HepG2 (cell line): ENCODE measurements around the gene ATXN2. TPM values are rescaled to one million over a fixed set of nuclear protein-coding genes. Genes with fewer than 3 reads are reported as not detected.

Experiments used
- ARNT2 ChIP-seq: sonication (generic); formaldehyde crosslinking; IDR thresholded peaks from 2 replicates; pipeline ENCODE4 v1.8.0; 2022; ENCODE audit warnings: mild to moderate bottlenecking, low read depth, missing genetic modification reagents, moderate library complexity
- ESRRA ChIP-seq: sonication (generic); formaldehyde crosslinking; IDR thresholded peaks from 2 replicates; pipeline ENCODE4 v1.5.1; 2020; ENCODE audit warnings: mild to moderate bottlenecking, low read depth, missing genetic modification reagents
- FOXJ3 ChIP-seq: sonication (generic); formaldehyde crosslinking; IDR thresholded peaks from 2 replicates; pipeline ENCODE4 v1.4.0; 2020; ENCODE audit warnings: missing genetic modification reagents, mild to moderate bottlenecking, borderline replicate concordance
- FOXK1 ChIP-seq: sonication (generic); formaldehyde crosslinking; IDR thresholded peaks from 2 replicates; pipeline ENCODE4 v1.4.0; 2020; ENCODE audit warnings: low read depth, missing genetic modification reagents, borderline replicate concordance
- KDM5B ChIP-seq: sonication (generic); formaldehyde crosslinking; IDR thresholded peaks from 2 replicates; pipeline ENCODE4 v1.4.0; 2020; ENCODE audit warnings: missing genetic modification reagents, mild to moderate bottlenecking, borderline replicate concordance
- KLF12 ChIP-seq: sonication (generic); formaldehyde crosslinking; IDR thresholded peaks from 2 replicates; pipeline ENCODE4 v1.4.0; 2020; ENCODE audit warnings: missing genetic modification reagents, borderline replicate concordance
- MBD4 ChIP-seq: IDR thresholded peaks from 2 replicates; pipeline ENCODE4 v1.6.1; 2012; ENCODE audit warnings: low read length, inconsistent platforms, borderline replicate concordance
- NFATC3 ChIP-seq: sonication (generic); formaldehyde crosslinking; IDR thresholded peaks from 2 replicates; pipeline ENCODE4 v1.5.1; 2020; ENCODE audit warnings: mild to moderate bottlenecking, missing genetic modification reagents
- NKX3-1 ChIP-seq: sonication (generic); formaldehyde crosslinking; IDR thresholded peaks from 2 replicates; pipeline ENCODE4 v1.5.0; 2020; ENCODE audit warnings: missing genetic modification reagents
- NONO ChIP-seq, 2 experiments: fragments of 450-650 bp in 1 of 2; sonication (generic) in 1 of 2; formaldehyde crosslinking in 1 of 2; IDR thresholded peaks in 1 of 2; conservative IDR thresholded peaks in 1 of 2; 2 replicates each; pipeline versions ENCODE4 v1.6.1 to v1.8.0; 2017 to 2022; ENCODE audit warnings: mild to moderate bottlenecking in 1 of 2, missing genetic modification reagents in 1 of 2, moderate library complexity in 1 of 2
- REXO4 ChIP-seq: sonication (generic); formaldehyde crosslinking; IDR thresholded peaks from 2 replicates; pipeline ENCODE4 v1.8.0; 2022; ENCODE audit warnings: missing genetic modification reagents, mild to moderate bottlenecking, borderline replicate concordance
- SIN3B ChIP-seq: fragments of 150-350 bp; IDR thresholded peaks from 2 replicates; pipeline ENCODE4 v1.6.1; 2014; ENCODE audit warnings: low read length
- SRSF1 ChIP-seq: fragments of 200-400 bp; formaldehyde crosslinking; optimal IDR thresholded peaks from 2 replicates; pipeline ENCODE3; 2017; ENCODE audit warnings: mild to moderate bottlenecking, low read depth, low read length, moderate library complexity
- ZBTB20 ChIP-seq: sonication (generic); formaldehyde crosslinking; IDR thresholded peaks from 2 replicates; pipeline ENCODE4 v1.8.1; 2023; ENCODE audit warnings: missing genetic modification reagents, low read depth, mild to moderate bottlenecking, borderline replicate concordance
- ZFP36L1 ChIP-seq: sonication (generic); formaldehyde crosslinking; IDR thresholded peaks from 2 replicates; pipeline ENCODE4 v1.8.0; 2022; ENCODE audit warnings: mild to moderate bottlenecking, missing genetic modification reagents, moderate library complexity
- ZNF235 ChIP-seq: sonication (generic); formaldehyde crosslinking; IDR thresholded peaks from 2 replicates; pipeline ENCODE4 v1.8.1; 2023; ENCODE audit warnings: mild to moderate bottlenecking, missing genetic modification reagents, borderline replicate concordance
- ZNF343 ChIP-seq: sonication (generic); formaldehyde crosslinking; IDR thresholded peaks from 2 replicates; pipeline ENCODE4 v1.4.0; 2020; ENCODE audit warnings: mild to moderate bottlenecking, missing genetic modification reagents
- ZNF564 ChIP-seq: sonication (generic); formaldehyde crosslinking; IDR thresholded peaks from 2 replicates; pipeline ENCODE4 v1.8.1; 2023; ENCODE audit warnings: mild to moderate bottlenecking, missing genetic modification reagents
- ZZZ3 ChIP-seq: sonication (generic); formaldehyde crosslinking; IDR thresholded peaks from 2 replicates; pipeline ENCODE4 v1.4.0; 2020; ENCODE audit warnings: missing genetic modification reagents, mild to moderate bottlenecking, borderline replicate concordance
- polyA plus RNA-seq, 8 experiments: library from polyadenylated mRNA; depleted of rRNA in 3 of 8; stranded (reverse) in 7 of 8; unstranded in 1 of 8; fragments of >200 nt; fragmentation: Illumina TruSeq in 4 of 8; extraction: Trizol in 4 of 8; gene quantifications; 2 replicates each; pipeline versions ENCODE4 v1.2.1 to v1.2.3, GENCODE V29; 2011 to 2016; ENCODE audit warnings: low read depth in 4 of 8, missing spikeins in 1 of 8, mixed read lengths in 1 of 8; ENCODE audit not compliant: insufficient read depth in 1 of 8
- total RNA-seq, 5 experiments: library from RNA; depleted of rRNA; stranded (reverse); fragments of >200 nt; fragmentation: Illumina TruSeq; extraction: Trizol; gene quantifications; 2 replicates each; pipeline ENCODE4 v1.2.3, GENCODE V29; 2016; ENCODE audit warnings: low read depth in 1 of 5
- TF ChIP-seq, protein P1 (sequence below): IDR thresholded peaks from 2 replicates; pipeline ENCODE4 v1.6.1; 2016
- TF ChIP-seq, protein P2 (sequence below): sonication (generic); formaldehyde crosslinking; IDR thresholded peaks from 2 replicates; pipeline ENCODE4 v1.8.1; 2023; ENCODE audit warnings: mild to moderate bottlenecking, missing genetic modification reagents
- TF ChIP-seq, protein P3 (sequence below): sonication (generic); formaldehyde crosslinking; IDR thresholded peaks from 2 replicates; pipeline ENCODE4 v1.5.0; 2020; ENCODE audit warnings: mild to moderate bottlenecking, missing genetic modification reagents
- TF ChIP-seq, protein P4 (sequence below): sonication (generic); formaldehyde crosslinking; IDR thresholded peaks from 2 replicates; pipeline ENCODE4 v1.5.0; 2020; ENCODE audit warnings: mild to moderate bottlenecking, missing genetic modification reagents, moderate library complexity
- TF ChIP-seq, protein P5 (sequence below): sonication (generic); formaldehyde crosslinking; conservative IDR thresholded peaks from 2 replicates; pipeline ENCODE4 v1.8.1; 2023; ENCODE audit warnings: missing genetic modification reagents

The ATXN2 gene
- total and polyA plus RNA-seq, 2 of the 13 experiments (the other 11 are each of a cell fraction or from before 2014, with no cell fraction given): 18.1 to 27.1 TPM

DNA sequence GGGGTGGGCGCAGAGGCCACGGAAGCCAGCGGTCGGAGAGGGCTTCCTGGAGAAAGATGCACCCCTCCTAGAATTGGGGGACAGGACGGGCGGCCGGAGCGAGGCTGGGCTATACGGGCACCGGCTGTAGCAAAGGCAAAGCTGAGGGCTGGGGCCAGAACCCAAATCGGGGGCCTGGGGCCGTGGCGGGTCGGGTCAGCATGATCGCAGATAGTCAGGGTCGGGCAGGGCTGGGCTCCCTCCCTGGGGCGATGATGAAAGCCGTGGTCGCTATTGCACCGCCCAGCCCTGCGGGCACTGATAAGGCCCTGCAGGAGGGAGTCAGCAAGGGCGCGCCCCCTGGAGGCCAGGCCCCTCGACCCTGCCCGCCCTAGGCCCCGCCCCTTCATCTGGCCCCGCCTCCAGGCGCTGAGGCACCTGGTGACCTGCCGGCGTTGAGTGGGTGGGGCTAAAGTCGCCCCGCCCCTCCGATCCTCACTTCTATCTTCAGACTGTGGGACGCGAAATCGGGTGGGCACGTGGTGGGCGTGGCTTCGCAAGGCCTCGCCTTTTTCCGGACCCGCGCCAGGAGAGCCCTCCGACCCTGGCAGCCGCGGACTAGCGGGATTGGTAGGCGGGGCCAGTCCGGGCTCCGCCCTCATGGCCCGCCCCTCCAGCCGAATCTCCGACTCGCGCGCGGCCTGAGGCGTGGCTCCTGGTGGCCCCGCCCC lies 193.8 kb downstream of the ATXN2 start (continued):
- TF ChIP-seq, protein P1, sequence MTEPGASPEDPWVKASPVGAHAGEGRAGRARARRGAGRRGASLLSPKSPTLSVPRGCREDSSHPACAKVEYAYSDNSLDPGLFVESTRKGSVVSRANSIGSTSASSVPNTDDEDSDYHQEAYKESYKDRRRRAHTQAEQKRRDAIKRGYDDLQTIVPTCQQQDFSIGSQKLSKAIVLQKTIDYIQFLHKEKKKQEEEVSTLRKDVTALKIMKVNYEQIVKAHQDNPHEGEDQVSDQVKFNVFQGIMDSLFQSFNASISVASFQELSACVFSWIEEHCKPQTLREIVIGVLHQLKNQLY (CRISPR knock-in tag): no peak
- TF ChIP-seq REXO4 (CRISPR knock-in tag) (no peak), ZNF343 (CRISPR knock-in tag) (no peak), KLF12 (peak; percentile 57; the same call in 1 of the 2 replicates), ZNF564 (CRISPR knock-in tag) (no peak), ZFP36L1 (CRISPR knock-in tag) (peak; percentile 96; the same call in 1 of the 2 replicates), ZBTB20 (CRISPR knock-in tag) (0 out of 2 replicates have a peak, but pooled peaks have one; percentile 39), MBD4 (no peak), FOXJ3 (no peak), SRSF1 (no peak), NFATC3 (CRISPR knock-in tag) (no peak), FOXK1 (CRISPR knock-in tag) (no peak), ESRRA (CRISPR knock-in tag) (no peak), ZZZ3 (no peak), SIN3B (no peak), KDM5B (CRISPR knock-in tag) (no peak; the same call in 1 of the 2 replicates), ZNF235 (CRISPR knock-in tag) (no peak), ARNT2 (CRISPR knock-in tag) (peak; percentile 69), NONO (IDR thresholded peaks at IDR 0.05) (no peak), NONO (CRISPR knock-in tag; conservative IDR thresholded peaks at IDR 0.05) (no peak; the same call in 1 of the 2 replicates), NKX3-1 (CRISPR knock-in tag) (no peak)
- TF ChIP-seq, protein P2, sequence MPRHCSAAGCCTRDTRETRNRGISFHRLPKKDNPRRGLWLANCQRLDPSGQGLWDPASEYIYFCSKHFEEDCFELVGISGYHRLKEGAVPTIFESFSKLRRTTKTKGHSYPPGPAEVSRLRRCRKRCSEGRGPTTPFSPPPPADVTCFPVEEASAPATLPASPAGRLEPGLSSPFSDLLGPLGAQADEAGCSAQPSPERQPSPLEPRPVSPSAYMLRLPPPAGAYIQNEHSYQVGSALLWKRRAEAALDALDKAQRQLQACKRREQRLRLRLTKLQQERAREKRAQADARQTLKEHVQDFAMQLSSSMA (CRISPR knock-in tag): 0 out of 2 replicates have a peak, but pooled peaks have one; percentile 39
- TF ChIP-seq, protein P3, sequence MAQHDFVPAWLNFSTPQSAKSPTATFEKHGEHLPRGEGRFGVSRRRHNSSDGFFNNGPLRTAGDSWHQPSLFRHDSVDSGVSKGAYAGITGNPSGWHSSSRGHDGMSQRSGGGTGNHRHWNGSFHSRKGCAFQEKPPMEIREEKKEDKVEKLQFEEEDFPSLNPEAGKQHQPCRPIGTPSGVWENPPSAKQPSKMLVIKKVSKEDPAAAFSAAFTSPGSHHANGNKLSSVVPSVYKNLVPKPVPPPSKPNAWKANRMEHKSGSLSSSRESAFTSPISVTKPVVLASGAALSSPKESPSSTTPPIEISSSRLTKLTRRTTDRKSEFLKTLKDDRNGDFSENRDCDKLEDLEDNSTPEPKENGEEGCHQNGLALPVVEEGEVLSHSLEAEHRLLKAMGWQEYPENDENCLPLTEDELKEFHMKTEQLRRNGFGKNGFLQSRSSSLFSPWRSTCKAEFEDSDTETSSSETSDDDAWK: no peak
- TF ChIP-seq, protein P4, sequence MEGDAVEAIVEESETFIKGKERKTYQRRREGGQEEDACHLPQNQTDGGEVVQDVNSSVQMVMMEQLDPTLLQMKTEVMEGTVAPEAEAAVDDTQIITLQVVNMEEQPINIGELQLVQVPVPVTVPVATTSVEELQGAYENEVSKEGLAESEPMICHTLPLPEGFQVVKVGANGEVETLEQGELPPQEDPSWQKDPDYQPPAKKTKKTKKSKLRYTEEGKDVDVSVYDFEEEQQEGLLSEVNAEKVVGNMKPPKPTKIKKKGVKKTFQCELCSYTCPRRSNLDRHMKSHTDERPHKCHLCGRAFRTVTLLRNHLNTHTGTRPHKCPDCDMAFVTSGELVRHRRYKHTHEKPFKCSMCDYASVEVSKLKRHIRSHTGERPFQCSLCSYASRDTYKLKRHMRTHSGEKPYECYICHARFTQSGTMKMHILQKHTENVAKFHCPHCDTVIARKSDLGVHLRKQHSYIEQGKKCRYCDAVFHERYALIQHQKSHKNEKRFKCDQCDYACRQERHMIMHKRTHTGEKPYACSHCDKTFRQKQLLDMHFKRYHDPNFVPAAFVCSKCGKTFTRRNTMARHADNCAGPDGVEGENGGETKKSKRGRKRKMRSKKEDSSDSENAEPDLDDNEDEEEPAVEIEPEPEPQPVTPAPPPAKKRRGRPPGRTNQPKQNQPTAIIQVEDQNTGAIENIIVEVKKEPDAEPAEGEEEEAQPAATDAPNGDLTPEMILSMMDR (CRISPR knock-in tag): peak; percentile 96
- TF ChIP-seq, protein P5, sequence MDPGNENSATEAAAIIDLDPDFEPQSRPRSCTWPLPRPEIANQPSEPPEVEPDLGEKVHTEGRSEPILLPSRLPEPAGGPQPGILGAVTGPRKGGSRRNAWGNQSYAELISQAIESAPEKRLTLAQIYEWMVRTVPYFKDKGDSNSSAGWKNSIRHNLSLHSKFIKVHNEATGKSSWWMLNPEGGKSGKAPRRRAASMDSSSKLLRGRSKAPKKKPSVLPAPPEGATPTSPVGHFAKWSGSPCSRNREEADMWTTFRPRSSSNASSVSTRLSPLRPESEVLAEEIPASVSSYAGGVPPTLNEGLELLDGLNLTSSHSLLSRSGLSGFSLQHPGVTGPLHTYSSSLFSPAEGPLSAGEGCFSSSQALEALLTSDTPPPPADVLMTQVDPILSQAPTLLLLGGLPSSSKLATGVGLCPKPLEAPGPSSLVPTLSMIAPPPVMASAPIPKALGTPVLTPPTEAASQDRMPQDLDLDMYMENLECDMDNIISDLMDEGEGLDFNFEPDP (CRISPR knock-in tag): no peak
